Measurements from ENCODE around the gene MEG3.

MEG3 gene

DNA sequence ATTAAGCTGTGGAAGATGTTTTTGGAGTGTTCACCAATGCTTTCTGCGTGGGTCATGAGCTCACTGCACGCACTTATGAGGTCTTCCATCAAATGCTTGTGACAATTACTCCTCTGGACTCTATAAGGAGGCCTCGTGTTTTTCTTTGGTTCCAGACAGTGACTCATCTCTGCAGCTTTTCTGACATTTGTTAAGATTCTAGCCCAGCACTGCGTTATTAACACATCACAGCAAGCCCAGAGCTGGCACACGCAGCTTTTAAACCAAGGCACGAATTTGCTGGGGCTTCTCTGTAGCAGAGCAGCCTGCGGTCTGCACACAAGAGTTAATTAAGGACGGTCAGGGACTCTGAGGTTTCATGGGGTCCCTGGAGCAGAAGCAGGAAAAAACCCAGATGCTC lies 16.9 kb downstream of the MEG3 start:
- no peak for DNase-seq (ENCODE audit: low read depth)

DNA sequence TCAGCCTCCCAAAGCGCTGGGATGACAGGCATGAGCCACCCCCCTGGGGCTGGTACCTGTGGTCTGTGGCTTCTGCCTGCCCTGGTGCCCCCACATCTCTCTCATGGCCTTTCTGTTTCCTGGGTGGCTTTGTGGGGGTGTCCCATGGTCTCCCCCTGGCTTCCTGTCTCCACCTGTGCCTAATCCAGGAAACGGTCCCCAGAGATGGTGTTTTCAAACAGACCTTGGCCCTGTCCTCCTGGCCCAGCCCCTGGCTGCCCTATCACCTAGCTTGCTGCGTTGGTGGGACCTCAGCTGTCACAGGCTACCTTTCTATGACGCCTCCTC lies 18.1 kb downstream of the MEG3 start:
- no peak for DNase-seq (ENCODE audit: low read depth)
- no peak overlapping the region for H3K4me3 ChIP-seq (ENCODE audit: low read depth, low read length)
- TF ChIP-seq, protein P1, sequence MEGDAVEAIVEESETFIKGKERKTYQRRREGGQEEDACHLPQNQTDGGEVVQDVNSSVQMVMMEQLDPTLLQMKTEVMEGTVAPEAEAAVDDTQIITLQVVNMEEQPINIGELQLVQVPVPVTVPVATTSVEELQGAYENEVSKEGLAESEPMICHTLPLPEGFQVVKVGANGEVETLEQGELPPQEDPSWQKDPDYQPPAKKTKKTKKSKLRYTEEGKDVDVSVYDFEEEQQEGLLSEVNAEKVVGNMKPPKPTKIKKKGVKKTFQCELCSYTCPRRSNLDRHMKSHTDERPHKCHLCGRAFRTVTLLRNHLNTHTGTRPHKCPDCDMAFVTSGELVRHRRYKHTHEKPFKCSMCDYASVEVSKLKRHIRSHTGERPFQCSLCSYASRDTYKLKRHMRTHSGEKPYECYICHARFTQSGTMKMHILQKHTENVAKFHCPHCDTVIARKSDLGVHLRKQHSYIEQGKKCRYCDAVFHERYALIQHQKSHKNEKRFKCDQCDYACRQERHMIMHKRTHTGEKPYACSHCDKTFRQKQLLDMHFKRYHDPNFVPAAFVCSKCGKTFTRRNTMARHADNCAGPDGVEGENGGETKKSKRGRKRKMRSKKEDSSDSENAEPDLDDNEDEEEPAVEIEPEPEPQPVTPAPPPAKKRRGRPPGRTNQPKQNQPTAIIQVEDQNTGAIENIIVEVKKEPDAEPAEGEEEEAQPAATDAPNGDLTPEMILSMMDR (IDR thresholded peaks at IDR 0.05; ENCODE audit: low read depth, low read length, missing control alignments), result no peak

More for the DNA sequence above, 16.9 kb downstream of the MEG3 start:
- TF ChIP-seq, protein P1 (IDR thresholded peaks at IDR 0.05; ENCODE audit: low read depth, low read length, missing control alignments), result no peak
- no peak overlapping the region for H3K4me3 ChIP-seq (ENCODE audit: low read depth, low read length)

DNA sequence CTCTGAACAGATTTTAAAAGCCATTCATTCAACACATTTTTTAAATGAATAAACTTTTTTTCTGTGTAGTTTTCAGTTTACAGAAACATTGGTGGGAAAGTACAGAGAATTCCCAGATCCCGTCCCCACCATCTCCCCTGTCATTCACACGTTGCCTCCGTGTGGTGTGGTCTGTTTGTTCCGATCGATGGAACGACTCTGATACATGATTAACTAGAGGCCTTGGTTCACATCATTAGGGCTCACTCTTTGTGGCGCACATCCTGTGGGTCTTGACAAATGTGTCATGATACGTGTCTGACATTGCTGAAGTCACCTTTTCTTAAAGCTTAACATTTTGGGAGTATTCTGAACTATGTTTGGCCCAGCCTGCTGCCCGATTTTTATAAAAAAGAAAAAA lies 18.5 kb downstream of the MEG3 start:
- DNase-seq (ENCODE audit: low read depth), result no peak
- TF ChIP-seq, protein P1 (IDR thresholded peaks at IDR 0.05; ENCODE audit: low read depth, low read length, missing control alignments), result no peak
- no peak overlapping the region for H3K4me3 ChIP-seq (ENCODE audit: low read depth, low read length)

DNA sequence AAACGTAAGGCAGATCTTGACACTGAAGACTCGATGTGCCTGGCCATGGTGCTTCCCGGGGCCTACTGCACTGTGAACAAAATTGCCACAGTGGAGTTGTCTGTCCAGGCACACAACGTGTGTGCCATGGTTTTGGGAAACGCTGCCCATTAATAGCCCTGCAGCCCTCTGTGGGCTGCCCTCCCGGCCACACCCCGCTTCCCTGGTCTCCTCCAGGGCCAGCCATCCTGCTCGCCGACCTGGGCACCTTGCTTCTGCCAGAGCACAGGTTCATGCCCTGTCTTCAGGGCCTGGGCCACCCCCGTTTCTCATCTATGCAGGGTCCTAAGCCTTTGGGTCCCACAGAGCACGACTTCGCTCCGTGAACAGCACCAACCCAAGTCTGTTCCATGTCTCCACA lies 18.9 kb downstream of the MEG3 start:
- TF ChIP-seq, protein P1 (IDR thresholded peaks at IDR 0.05; ENCODE audit: low read depth, low read length, missing control alignments), result no peak
- no peak overlapping the region for H3K4me3 ChIP-seq (ENCODE audit: low read depth, low read length)
- DNase-seq (ENCODE audit: low read depth), result no peak

DNA sequence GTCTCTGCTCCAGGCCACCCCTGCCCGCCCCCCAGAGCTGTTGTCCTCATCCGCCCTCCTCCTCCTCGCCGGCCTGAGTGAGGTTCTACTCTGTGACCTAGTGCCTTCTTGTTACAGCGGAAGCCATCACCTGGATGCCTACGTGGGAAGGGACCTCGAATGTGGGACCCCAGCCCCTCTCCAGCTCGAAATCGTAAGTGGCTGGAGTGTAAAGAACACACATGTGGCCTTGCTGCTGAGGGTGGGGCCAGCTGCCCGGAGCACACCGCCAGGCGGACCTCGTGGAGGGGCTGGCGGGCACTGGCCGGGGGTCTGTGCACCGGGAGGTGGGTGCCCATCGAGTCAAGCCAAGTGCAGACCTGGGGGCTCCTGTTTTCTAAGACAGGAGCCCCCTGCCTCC lies 19.4 kb downstream of the MEG3 start:
- no peak overlapping the region for H3K4me3 ChIP-seq (ENCODE audit: low read depth, low read length)
- TF ChIP-seq, protein P1 (IDR thresholded peaks at IDR 0.05; ENCODE audit: low read depth, low read length, missing control alignments), result no peak

DNA sequence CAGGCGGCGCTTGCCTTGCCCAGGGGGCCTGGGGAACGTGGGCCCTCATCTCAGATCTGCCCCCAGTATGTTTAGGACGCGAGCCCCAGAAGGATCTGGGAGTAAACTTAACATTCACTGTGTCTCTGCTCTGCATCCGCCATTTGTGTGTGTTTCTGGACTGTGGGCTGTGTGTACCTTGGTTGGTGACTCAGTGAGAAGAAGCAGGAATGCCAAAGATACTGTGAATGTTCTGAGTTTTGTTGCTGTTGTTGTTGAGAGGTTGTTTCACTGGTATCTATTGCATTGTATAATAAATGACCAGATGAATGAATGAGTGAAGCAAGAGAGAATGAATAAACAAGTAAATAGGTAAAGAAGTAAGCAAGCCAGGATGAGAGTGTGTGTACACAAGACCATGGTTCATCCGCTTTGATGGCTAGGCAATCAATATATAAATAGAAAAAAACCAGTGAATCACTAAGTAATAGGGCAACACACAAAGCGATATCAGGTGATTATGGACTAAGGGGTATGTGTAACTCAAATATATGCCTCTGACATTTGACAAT lies 20.5 kb downstream of the MEG3 start:
- no peak for DNase-seq (ENCODE audit: low read depth)
- TF ChIP-seq, protein P1 (IDR thresholded peaks at IDR 0.05; ENCODE audit: low read depth, low read length, missing control alignments), result no peak
- no peak overlapping the region for H3K4me3 ChIP-seq (ENCODE audit: low read depth, low read length)

More for the DNA sequence above, 19.4 kb downstream of the MEG3 start:
- no peak for DNase-seq (ENCODE audit: low read depth)

DNA sequence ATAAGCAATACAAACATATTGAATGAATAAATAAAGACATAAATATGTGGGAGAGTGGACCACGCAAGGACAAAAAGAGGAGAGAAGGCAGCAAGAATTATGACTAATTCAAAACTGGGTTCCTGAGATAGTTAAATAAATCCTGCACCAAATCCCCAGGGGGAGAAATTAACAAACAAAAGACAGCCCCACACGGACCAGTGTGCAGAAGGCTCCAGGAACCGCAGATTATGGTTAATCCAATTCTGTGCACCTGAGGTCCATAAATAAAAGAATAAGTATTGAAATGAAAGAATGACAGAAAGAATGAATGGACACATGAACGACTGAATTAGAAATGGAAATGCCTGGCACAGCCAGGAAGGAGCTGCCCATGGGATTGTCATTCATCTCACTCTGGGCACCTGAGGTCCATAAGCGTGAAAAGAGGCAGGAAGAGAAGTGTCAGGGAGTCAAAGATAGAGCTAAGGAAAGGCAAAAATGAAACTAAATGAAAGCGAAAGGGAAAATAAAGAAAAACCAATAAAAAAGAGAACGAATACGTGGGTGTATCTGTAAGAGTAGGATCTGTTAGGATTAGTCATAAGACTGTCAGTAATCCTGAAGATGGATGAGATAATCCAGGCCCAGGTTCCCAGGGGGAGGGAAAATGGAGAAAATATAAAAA lies 23.3 kb downstream of the MEG3 start:
- TF ChIP-seq, protein P1 (IDR thresholded peaks at IDR 0.05; ENCODE audit: low read depth, low read length, missing control alignments), result no peak

More for the DNA sequence above, 23.3 kb downstream of the MEG3 start:
- no peak overlapping the region for H3K4me3 ChIP-seq (ENCODE audit: low read depth, low read length)
- DNase-seq (ENCODE audit: low read depth), result no peak
